HG03159 (cell line): ENCODE data around the gene ECM1.

ENCODE experiments used
- ATAC-seq: cut with Tn5 transposase; IDR thresholded peaks from one replicate; pipeline ENCODE4 v1.9.1; 2021; ENCODE audit warnings: mild to moderate bottlenecking, moderate library complexity; ENCODE audit not compliant: unreplicated experiment

The ECM1 gene

DNA sequence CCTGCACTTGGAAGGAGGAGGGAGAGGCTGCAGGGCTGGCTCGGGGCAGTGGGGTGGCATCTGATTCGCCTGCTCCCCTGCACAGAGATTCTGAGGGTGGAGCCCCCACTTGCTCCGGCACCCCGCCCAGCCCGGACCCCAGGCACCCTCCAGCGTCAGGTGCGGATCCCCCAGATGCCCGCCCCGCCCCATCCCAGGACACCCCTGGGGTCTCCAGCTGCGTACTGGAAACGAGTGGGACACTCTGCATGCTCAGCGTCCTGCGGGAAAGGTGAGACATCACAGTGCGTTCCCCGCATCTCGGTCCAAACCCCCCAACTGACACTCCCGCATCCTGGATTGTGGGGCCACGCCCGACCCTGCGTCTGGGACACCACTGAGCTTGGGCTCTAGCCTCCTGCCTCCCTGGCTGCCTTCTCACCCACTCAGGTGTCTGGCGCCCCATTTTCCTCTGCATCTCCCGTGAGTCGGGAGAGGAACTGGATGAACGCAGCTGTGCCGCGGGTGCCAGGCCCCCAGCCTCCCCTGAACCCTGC is 49.2 kb downstream of the ECM1 start:
- no peak for ATAC-seq

DNA sequence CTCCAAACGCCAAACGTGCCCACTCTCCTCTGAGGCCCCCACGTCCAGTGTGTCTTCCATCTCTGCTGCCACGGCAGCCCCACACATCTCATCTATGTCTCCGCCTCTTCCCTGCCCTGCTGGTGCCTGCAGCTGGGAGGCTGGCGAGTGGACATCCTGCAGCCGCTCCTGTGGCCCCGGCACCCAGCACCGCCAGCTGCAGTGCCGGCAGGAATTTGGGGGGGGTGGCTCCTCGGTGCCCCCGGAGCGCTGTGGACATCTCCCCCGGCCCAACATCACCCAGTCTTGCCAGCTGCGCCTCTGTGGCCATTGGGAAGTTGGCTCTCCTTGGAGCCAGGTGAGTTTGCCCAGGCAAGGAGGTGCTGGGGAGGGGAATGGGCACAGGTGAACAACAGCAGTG is 49.9 kb downstream of the ECM1 start:
- no peak for ATAC-seq

DNA sequence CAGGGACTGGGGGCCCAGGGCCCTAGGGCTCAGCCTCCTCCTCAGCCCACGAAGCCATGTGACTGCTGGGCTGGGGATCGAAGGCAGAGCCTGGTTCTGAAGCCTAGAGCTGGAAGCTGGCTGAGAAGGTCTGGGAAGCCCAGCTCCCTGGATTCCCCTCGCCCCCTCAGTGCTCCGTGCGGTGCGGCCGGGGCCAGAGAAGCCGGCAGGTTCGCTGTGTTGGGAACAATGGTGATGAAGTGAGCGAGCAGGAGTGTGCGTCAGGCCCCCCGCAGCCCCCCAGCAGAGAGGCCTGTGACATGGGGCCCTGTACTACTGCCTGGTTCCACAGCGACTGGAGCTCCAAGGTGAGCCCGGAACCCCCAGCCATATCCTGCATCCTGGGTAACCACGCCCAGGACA is 50.4 kb downstream of the ECM1 start:
- no peak for ATAC-seq

DNA sequence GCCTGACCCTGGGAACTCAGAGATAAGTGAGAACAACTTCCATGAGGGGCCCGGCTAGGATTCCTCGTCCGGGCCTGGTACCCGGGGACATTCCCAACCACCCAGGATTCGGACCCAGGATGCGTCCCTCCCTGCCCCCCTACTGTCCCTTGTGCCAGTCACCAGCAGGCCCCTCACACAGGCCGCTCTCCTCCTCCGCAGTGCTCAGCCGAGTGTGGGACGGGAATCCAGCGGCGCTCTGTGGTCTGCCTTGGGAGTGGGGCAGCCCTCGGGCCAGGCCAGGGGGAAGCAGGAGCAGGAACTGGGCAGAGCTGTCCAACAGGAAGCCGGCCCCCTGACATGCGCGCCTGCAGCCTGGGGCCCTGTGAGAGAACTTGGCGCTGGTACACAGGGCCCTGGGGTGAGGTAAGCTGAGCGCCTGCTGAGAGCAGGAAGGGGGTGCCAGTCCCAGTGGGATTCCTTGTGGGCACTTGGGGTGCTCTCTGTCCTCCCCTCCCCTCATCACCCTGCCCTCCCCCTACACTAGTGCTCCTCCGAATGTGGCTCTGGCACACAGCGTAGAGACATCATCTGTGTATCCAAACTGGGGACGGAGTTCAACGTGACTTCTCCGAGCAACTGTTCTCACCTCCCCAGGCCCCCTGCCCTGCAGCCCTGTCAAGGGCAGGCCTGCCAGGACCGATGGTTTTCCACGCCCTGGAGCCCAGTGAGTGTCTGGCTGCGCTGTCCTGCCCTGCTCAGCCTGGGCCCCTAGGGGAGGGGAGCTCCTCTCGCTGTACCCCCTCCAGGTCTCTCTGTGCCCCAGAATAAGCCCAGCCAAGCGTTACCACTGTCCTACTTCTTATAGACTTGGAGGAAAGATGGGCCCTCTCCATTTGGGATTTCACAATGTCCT is 51.1 kb downstream of the ECM1 start:
- ATAC-seq = no peak

DNA sequence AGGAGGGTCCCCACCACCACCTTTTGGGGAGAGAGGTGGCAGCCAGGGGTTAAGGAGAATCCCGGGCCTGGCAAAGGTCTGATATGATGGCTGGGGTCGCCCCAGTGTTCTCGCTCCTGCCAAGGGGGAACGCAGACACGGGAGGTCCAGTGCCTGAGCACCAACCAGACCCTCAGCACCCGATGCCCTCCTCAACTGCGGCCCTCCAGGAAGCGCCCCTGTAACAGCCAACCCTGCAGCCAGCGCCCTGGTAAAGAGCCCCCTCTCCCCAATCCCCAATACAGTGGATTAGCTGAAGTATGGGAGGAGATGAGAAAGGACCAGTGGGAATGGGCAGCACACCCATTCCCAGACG is 51.7 kb downstream of the ECM1 start:
- ATAC-seq = no peak

DNA sequence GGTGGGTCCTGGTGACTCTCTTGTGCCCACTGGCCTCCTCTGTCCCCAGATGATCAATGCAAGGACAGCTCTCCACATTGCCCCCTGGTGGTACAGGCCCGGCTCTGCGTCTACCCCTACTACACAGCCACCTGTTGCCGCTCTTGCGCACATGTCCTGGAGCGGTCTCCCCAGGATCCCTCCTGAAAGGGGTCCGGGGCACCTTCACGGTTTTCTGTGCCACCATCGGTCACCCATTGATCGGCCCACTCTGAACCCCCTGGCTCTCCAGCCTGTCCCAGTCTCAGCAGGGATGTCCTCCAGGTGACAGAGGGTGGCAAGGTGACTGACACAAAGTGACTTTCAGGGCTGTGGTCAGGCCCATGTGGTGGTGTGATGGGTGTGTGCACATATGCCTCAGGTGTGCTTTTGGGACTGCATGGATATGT is 52.1 kb downstream of the ECM1 start:
- no peak for ATAC-seq

DNA sequence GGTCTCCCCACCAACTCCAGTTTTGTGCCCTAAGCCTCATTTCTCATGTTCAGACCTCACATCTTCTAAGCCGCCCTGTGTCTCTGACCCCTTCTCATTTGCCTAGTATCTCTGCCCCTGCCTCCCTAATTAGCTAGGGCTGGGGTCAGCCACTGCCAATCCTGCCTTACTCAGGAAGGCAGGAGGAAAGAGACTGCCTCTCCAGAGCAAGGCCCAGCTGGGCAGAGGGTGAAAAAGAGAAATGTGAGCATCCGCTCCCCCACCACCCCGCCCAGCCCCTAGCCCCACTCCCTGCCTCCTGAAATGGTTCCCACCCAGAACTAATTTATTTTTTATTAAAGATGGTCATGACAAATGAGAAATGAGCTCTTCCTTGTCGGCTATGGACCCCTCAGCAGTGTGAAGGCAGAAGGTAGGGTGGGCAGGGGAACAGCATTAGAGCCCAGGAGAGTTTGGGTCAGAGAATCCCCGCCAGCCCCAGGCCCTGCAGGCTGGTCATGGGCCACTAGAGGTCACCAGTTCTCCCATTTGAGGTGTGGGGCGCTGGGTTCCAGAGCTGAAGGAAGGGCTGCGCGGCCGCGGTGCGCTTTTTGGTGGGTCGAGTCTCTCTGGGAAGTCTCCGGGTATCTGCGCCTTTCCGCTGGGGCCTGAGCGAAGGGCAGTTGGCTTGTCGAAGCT is 52.8 kb downstream of the ECM1 start:
- ATAC-seq = peak; percentile 25

DNA sequence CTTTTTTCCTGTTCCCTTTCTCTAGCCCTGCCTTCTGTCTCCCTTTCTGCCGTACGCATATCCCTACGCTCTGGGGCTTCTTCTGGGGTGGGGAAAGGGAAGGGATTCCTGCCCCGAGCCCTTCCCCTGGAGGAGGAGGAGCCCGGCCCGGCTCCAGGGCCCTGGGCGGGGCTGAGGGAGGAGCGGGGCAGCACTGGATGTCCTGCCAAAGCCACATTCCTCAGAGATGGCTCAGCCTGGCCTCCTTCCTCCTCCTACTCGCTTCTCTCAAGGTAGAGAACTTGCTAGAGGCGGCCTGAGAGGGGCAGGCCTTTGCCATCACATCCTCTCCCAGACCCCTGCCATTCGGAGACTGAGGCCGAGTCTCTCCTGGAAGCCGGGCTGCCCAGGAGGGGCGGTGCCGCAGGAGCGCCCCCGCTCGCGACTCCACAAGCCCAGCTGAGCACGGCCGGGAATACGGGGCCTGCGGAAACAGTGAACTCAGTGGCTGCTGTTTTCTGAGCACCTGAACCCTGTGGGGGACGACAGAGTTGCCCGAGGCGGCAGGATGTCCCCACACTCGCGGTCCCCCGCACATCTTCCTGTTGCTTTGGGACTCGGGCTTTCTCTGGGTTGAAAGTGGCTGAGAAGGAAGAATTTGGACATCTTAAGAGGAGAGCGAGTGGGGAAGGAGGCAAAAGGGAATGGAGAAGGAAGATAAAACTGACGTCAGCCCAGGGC is 53.5 kb downstream of the ECM1 start:
- peak; percentile 5 for ATAC-seq

DNA sequence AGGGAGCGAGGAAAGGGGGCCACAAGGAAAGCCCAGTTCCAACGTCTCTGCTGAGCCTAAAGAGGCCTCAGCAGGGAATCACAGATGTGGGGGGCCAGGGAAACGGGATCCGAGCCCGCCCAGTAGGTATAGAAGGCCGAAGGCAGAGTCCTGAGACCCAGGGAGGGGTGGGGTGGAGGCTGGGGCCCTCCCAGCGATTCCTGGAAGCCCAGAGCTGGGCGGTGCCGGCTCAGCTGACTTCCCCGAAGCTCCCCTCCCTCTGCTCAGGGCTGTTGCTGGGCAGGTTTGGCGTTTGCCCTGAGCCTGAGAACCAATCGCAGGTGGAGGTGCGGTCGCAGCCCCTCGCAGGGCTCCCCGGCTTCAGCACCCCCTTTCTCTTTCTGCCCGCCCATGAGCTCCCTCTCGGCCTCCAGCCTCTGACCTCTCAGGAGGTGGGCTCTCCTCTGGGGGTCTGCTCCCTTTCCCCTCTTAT is 54.1 kb downstream of the ECM1 start:
- peak; percentile 37 for ATAC-seq

DNA sequence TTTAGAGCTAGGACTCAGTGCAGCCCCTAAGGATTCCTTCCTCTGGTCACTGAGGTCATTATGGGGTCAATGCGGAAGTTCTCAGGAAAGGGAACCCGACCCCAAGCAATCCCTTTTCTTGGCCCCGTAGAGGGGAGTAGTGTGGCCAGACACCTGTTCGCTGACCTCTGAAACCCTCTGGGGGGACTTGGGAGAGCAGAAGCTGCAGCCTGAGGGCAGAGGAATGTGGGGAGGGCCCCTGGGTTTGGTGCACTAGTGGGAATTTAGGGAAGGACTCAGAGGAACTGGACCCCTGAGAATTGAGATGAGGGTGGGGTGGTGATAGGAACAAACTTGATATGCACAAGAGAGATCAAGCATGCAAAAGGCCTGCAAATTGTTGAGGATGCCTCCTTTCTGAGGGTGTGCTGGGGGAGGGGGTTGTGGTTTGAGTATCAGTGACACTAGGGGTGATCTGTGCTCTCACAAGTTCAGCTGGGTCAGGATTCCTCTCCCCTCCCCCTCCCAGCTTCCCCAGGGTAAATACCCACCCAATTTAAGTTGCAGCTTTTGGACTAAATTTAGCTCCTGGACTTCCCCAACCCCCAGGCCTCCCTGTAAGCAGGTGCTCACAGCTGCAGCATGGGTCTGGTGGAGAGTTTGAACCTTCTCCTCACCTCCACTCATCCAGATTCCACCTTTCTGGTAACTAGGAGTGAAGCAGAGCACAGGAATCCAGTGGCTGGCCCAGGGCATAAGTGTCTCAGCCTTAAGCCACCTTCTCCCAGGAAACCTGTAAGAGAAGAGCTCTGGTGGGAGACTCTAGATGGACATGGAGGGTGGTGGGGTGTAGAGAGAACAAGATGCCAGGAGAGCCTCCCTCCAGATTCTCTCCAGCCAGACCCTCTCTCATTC is 54.8 kb downstream of the ECM1 start:
- ATAC-seq = peak; percentile 43
